ENCODE data around the gene KCTD10. TPM values are rescaled to one million over a fixed set of nuclear protein-coding genes. Genes with fewer than 3 reads are reported as not detected.

KCTD10 gene
- polyA plus RNA-seq, 1 donor (not counting 4 experiments of a cell fraction or from before 2014, with no cell fraction given) = 107 TPM

GRCh38 chr12:109519787-109520186 is 42.7 kb upstream of the KCTD10 start:
- TF ChIP-seq EZH2 (IDR thresholded peaks at IDR 0.05; ENCODE audit: low read length) = no peak
- TF ChIP-seq CTCF (optimal IDR thresholded peaks at IDR 0.05 in 1 of 3, IDR thresholded peaks at IDR 0.05 in 1 of 3, conservative IDR thresholded peaks at IDR 0.05 in 1 of 3; ENCODE audit: extremely low read depth in 1 of 3, insufficient read depth in 2 of 3, low read length in 3 of 3) = no peak
- Histone ChIP-seq H3K79me2 (ENCODE audit: control insufficient read depth, insufficient read depth, low read length) (no peaks in the 10 kb centered on the region), H3K4me1 (ENCODE audit: control insufficient read depth, extremely low read depth, insufficient read depth, low read length) (no peaks in the 10 kb centered on the region), H3K9me3 (ENCODE audit: control insufficient read depth, low read depth, low read length) (no peaks in the 10 kb centered on the region), H3K9ac (ENCODE audit: control insufficient read depth, extremely low read depth, insufficient read depth, low read length) (no peak overlapping the region), H3K27me3 (ENCODE audit: control insufficient read depth, extremely low read depth, insufficient read depth, low read length) (no peaks in the 10 kb centered on the region), H3K4me2 (ENCODE audit: control insufficient read depth, extremely low read depth, insufficient read depth, low read depth, low read length) (no peak overlapping the region), H3K9me1 (ENCODE audit: control insufficient read depth, extremely low read depth, insufficient read depth, low read length) (no peaks in the 10 kb centered on the region), H3K36me3 (ENCODE audit: control insufficient read depth in 2 of 2, extremely low read depth in 1 of 2, insufficient read depth in 2 of 2, low read length in 2 of 2) (peaks cover 17 to 43% of the 10 kb centered on the region in 2 experiments), H2AFZ (ENCODE audit: control insufficient read depth, low read length) (no peak overlapping the region), H4K20me1 (ENCODE audit: control insufficient read depth, extremely low read depth, insufficient read depth, low read length) (no peaks in the 10 kb centered on the region), H3K27ac (ENCODE audit: control insufficient read depth, insufficient read depth, low read length) (no peak overlapping the region), H3K4me3 (ENCODE audit: control insufficient read depth in 2 of 3, extremely low read depth in 1 of 3, insufficient read depth in 2 of 3, low read depth in 1 of 3, low read length in 3 of 3) (no peak overlapping the region)
- dilution Hi-C loops (cut with MboI; ENCODE audit: extremely low pct_ligation_motif_present, low sequenced_read_pairs) = no loop called here
- DNase-seq (ENCODE audit: low read depth, low spot score) (no peak), FAIRE-seq (no peak)

- no peaks in the 10 kb centered on the region for H3K9me1 ChIP-seq (ENCODE audit: control insufficient read depth, extremely low read depth, insufficient read depth, low read length)
- no peaks in the 10 kb centered on the region for H3K79me2 ChIP-seq (ENCODE audit: control insufficient read depth, insufficient read depth, low read length)
- no peak overlapping the region for H3K27ac ChIP-seq (ENCODE audit: control insufficient read depth, insufficient read depth, low read length)
- H4K20me1 ChIP-seq (ENCODE audit: control insufficient read depth, extremely low read depth, insufficient read depth, low read length) = no peaks in the 10 kb centered on the region
- no peak overlapping the region for H3K9ac ChIP-seq (ENCODE audit: control insufficient read depth, extremely low read depth, insufficient read depth, low read length)
- TF ChIP-seq CTCF (optimal IDR thresholded peaks at IDR 0.05 in 1 of 3, IDR thresholded peaks at IDR 0.05 in 1 of 3, conservative IDR thresholded peaks at IDR 0.05 in 1 of 3; ENCODE audit: extremely low read depth in 1 of 3, insufficient read depth in 2 of 3, low read length in 3 of 3) (peak; percentile 79 to 89 (median 80)), EZH2 (IDR thresholded peaks at IDR 0.05; ENCODE audit: low read length) (no peak)
- DNase-seq (ENCODE audit: low read depth, low spot score) (no peak), FAIRE-seq (peak; percentile 94)
- no peak overlapping the region for H3K4me2 ChIP-seq (ENCODE audit: control insufficient read depth, extremely low read depth, insufficient read depth, low read depth, low read length)
- H3K4me3 ChIP-seq (ENCODE audit: control insufficient read depth in 2 of 3, extremely low read depth in 1 of 3, insufficient read depth in 2 of 3, low read depth in 1 of 3, low read length in 3 of 3) = no peak overlapping the region
- peaks cover 11 to 43% of the 10 kb centered on the region in 2 experiments for H3K36me3 ChIP-seq (ENCODE audit: control insufficient read depth in 2 of 2, extremely low read depth in 1 of 2, insufficient read depth in 2 of 2, low read length in 2 of 2)
- no peak overlapping the region for H2AFZ ChIP-seq (ENCODE audit: control insufficient read depth, low read length)
- no peaks in the 10 kb centered on the region for H3K9me3 ChIP-seq (ENCODE audit: control insufficient read depth, low read depth, low read length)
- dilution Hi-C loops (cut with MboI; ENCODE audit: extremely low pct_ligation_motif_present, low sequenced_read_pairs) = no loop called here
- no peaks in the 10 kb centered on the region for H3K4me1 ChIP-seq (ENCODE audit: control insufficient read depth, extremely low read depth, insufficient read depth, low read length)
- H3K27me3 ChIP-seq (ENCODE audit: control insufficient read depth, extremely low read depth, insufficient read depth, low read length) = no peaks in the 10 kb centered on the region
Observed at GRCh38 chr12:109518820-109519665, 41.9 kb upstream of the KCTD10 start.
